HG03354 (cell line): ENCODE results near the gene CCR5.
"Not testable (repeated sequence)": the region's sequence is repeated elsewhere in the genome, so short reads cannot be mapped to it uniquely, and the experiment has no call there.

Experiments used
- ATAC-seq: cut with Tn5 transposase; IDR thresholded peaks from one replicate; pipeline ENCODE4 v1.9.1; 2021; ENCODE audit warnings: mild to moderate bottlenecking; ENCODE audit not compliant: unreplicated experiment, poor library complexity, severe bottlenecking

CCR5 gene

GRCh38 chr3:46381625-46382024 is 10.9 kb downstream of the CCR5 start:
- no peak for ATAC-seq

- no peak for ATAC-seq
Measured at GRCh38 chr3:46383211-46383950, 12.6 kb downstream of the CCR5 start.

DNA sequence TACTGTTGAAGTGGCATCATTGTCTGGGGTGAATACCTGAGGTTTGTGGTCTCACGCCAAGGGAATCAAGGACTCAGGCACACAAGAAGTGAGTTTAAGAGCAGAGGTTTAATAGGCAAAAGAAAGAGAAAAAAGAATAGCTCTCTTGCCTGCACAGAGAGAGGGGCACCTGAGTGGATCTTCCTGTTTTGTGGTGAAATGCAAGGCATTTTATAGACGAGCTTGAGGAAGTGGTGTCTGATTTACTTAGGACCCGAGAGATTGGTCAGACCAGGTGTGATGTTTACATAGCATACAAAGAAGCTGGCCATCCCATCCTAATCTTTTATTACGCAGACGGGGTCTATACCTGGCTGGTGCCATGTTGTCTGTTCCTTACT is 13.2 kb downstream of the CCR5 start:
- no peak for ATAC-seq

- no peak for ATAC-seq
Measured at GRCh38 chr3:46386205-46386604, 15.5 kb downstream of the CCR5 start.

- not testable (repeated sequence) for ATAC-seq
Measured at GRCh38 chr3:46388847-46389246, 18.1 kb downstream of the CCR5 start.

- no peak for ATAC-seq
Measured at GRCh38 chr3:46389306-46389705, 18.6 kb downstream of the CCR5 start.

- not testable (repeated sequence) for ATAC-seq
Measured at GRCh38 chr3:46391526-46391925, 20.8 kb downstream of the CCR5 start.

DNA sequence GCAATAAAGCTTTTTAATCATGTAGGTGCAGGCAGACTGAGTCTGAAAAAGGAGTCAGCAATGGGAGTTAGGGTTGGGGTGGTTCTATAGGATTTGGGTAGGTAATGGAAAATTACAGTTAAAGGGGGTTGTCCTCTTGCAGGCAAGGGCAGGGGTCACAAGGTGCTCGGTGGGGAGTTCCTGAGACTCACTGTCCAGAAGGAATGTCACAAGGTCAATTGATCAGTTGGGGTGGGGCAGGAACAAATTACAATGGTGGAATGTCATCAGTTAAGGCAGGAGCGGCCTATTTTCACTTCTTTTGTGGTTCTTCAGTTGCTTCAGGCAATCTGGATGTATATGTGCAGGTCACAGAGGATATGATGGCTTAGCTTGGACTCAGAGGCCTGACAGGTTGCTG is 22.3 kb downstream of the CCR5 start:
- no peak for ATAC-seq

DNA sequence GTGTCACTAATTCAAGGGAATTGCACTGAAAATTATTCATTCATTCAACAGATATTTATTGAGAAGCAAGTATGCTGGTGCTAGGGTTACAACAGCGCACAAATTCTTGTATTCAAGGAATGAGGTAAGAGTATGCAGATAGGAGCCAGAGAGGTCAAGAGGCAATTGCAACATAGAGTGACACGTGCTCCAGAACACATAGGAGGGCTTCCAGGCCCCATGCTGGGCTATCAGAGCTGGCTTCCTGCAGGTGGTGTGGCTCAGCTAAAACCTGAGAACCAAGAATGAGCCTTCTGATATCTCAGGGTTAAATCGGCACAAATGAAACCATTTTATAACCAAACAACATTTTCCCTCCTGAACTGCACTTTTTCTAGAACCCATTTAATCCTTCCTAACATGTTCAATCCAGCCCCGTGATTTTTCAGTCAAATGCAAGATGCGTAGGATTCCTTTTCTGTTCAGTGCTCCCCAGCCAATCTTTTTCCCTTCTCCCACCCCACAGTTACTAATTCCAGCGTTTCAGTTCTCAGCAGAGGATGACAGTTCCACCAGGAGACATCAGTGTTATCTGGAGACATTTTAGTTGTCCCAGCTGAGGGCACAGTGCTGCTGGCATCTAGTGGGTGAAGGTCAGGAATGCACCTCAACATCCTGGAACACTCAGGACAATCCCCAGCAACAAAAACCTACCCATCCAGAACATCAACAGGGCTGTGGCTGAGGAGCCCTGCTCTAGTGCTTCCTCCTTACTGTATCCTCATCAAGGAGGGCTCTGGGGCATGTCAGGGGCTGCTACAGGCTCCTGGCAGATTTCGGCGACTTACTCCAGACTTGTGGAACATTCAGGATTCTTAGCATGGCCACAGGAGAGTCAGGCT is 23.0 kb downstream of the CCR5 start:
- no peak for ATAC-seq

- no peak for ATAC-seq
Measured at GRCh38 chr3:46395210-46395661, 24.5 kb downstream of the CCR5 start.

DNA sequence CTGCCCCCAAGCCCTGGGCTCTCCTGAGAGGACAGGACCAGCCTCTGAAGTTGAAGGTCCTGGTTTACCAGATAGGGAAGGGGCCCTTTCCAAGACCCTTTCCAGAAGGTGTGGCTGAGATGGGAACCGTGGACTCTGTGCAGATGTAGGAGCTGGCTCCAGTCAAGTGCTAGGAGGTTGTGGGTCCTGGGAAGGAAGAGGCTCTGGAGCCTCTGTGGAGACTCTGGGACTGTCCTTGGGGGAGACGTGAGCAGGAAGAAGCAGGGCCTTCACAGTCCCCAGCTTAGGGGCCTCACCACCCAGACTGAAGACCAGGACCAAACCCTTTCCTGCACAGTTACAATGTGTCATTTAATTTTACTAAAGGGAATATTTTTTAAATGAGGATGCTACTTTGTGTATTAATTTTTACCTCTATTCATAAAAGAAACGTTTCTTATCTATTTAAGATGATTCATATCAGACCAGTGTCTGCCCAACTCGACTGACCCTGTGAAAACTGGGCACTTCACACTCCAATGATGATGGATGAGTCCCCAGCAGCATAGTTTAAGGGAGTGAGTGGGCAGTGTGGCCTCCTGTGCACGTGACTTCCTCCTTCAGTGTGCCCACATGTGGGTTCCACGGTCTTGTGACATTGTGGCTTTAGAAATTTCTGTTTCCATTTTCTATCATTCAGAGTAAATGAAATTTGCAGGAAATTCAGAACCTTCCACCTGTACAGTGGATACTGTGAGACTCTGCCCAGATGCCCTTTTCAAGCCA is 25.2 kb downstream of the CCR5 start:
- peak; percentile 43 for ATAC-seq

DNA sequence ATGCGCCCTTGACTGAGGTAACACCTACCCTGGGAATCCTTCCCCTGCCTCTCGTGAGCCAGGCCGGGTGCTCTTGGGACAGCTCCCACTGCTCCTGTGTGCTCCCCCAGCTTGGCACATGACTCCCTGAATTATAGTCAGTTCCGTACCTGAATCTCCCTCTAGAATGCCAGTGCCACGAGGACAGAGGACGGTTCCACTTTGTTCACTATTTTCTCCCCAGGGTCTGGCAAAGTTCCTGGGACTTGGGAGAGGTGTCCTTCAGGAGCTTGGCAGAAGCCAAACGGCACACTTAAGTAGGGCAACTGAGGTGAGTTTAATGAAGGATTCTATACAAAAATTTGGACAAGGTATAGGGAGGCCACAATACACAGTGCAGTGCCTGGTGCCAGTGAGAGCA is 26.4 kb downstream of the CCR5 start:
- no peak for ATAC-seq

DNA sequence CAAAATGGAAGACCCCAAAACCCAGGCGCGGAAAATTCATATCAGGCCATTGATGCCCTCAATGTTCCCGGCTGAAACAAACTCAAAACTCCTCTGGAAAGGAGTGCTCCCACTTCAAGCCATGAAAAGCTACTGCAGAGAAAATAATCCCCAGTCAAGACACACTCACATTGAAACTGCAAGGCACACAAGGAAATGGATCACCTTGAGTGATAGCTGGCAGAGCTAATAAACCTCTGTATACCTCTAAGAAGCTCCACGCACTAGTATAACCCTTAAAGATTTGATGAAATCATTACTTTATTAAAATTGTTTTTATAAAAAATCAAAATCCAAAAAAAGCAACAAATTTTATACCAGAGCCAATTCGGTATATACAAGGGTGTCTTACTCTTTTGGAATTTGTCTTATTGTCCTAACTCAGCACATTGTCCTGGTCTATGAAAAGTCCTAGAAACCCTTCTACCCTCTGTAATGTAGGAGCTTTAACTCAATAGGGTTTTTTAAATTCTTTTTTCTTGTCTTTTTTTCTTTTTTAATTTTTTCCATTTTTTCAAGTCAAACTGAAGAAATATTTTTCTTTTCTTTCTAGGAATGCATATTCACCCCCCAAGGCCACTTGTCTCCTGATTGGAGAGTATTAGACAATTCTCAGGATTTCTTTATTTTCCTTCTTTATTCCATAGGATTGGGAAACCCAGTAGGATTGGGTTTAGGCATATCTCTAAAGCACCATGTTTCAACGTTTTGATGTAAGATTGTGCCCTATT is 27.6 kb downstream of the CCR5 start:
- no peak for ATAC-seq

DNA sequence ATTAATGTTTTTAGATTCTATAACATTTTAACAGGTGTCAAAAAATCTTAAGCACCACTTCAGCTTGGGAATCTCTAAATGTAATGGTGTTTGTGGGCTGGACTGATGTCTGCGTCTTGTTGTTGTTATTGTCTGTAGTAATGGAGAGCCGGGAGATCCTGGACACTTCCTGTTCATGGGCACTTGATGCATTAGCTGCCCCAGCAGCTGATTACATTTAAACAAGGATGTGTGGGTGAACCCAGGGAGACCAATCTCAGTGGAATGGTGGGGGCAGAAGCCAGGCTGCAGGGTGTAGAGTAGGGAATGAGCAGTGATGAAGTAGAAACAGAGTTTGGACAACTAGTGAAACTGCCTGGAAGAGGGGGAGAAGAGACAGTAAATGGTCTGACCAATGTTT is 28.4 kb downstream of the CCR5 start:
- ATAC-seq = no peak

DNA sequence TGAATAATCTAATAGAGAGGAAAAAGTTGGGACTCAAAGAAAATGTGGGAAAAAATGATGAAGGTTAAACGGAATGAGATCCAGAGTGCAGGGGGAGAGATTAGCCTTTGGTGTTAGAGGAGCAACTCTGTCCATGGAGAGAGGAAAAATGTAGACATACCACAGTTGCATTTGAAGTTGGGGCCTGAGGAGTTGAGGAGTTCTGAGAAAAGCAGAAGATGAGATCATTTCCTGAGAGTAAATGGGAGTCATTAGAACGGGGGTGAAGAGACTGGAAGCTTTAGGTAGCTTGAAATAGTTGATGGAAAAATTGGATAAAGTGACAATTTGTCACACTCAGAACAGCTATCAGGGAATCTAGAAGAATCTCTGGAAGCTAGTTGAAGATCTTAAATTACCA is 28.8 kb downstream of the CCR5 start:
- ATAC-seq = no peak

DNA sequence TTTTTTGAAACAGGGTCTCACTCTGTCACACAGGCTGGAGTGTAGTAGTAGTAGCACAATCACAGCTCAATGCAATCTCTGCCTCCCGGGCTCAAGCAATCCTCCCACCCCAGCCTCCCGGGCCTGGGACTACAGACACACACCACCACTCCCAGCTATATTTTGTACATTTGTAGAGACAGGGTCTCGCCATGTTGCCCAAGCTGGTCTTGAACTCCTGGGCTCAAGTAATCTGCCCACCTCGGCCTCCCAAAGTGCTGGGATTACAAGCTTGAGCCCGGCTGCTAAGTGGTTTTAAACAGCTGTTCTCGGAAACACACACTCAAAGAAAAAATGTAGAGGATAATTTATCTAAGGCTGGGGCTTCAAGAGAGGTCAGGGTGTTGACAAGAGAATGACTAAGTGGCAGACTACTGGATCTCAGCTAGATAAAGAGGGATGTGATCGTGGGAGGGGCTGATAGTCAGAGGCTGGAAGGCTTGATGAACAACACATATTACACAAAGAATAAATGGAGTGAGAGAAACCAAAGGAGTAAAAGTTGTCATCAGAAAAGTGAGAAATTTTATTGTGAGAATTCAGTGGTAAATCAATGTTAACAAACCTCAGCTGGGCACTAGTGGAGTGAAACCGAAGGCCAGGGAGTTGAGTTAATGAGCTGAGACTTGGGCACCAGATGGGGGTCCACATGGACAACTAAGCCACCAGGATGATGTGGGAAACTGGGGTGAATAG is 29.4 kb downstream of the CCR5 start:
- no peak for ATAC-seq

DNA sequence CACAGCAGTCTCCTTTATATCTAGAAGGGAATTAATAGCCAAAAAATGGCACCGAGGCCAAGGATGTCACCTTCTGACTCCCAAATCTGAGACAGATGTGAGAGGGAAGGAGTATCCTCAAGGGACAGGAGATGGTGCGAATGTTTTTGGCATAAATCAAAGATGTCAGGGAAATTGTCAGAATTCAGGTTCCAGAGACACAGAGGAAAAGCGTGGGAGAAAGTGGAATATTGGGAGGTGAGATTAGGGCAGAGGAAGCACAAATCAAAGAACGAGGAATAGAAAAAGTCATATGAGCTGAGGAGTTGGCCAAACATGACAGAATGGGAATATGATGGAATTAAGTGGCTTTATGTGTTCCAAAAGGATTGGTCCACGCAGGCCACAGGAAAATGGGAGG is 30.1 kb downstream of the CCR5 start:
- ATAC-seq = no peak

DNA sequence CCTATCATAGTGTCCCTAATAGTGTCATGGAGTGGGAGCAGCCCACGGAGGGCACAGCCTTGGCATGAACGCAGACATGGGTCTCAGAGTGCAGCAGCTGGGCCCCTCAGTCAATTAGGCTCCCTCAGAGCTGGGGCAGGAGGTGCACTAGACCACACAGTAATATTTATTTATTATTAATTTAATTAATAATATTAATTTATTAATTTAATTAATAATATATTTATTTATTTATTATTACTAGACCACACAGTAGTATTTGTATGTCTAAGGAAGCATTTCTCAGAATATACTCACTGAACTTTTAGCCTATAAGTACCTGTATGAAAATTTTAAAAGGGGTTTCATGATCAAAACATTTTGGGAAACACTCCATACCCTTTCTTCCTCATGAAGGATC is 30.8 kb downstream of the CCR5 start:
- no peak for ATAC-seq

DNA sequence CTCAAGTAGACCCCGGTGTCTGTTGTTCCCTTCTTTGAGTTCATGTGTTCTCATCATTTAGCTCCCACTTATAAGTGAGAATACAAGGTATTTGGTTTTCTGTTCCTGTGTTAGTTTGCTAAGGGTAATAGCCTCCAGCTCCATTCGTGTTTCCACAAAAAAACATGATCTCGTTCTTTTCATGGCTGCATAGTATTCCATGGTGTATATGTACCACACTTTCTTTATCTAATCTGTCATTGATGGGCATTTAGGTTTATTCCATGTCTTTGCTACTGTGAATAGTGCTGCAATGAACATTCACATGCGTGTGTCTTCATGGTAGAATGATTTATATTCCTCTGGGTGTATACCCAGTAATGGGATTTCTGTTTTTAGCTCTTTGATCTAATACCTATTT is 32.2 kb downstream of the CCR5 start:
- not testable (repeated sequence) for ATAC-seq
